ENCODE results near the gene PTPRE.

DNA sequence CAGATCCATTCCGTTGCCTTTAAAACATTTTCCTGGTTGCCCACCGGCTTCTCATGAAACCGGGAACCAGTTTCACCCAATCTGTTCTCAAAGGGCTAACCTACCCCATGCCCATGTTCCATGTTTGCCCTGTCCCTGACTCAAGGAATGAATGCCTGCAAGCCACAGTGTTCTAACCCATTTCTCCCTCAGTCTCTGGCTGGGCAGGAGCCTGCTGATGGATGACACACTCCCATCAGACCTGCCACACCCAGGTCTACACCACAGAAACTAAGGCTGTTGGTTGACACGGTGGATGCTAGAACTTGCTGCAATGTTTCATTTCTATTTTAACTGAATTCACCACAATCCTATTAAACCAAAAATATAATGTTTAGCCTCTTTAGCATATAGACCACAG lies 29.8 kb upstream of the PTPRE start:
- TF ChIP-seq GABPA (IDR thresholded peaks at IDR 0.05; ENCODE audit: low read depth) (no peak), POLR2AphosphoS5 (IDR thresholded peaks at IDR 0.05; ENCODE audit: low read depth) (no peak)
- TF ChIP-seq, protein P1, sequence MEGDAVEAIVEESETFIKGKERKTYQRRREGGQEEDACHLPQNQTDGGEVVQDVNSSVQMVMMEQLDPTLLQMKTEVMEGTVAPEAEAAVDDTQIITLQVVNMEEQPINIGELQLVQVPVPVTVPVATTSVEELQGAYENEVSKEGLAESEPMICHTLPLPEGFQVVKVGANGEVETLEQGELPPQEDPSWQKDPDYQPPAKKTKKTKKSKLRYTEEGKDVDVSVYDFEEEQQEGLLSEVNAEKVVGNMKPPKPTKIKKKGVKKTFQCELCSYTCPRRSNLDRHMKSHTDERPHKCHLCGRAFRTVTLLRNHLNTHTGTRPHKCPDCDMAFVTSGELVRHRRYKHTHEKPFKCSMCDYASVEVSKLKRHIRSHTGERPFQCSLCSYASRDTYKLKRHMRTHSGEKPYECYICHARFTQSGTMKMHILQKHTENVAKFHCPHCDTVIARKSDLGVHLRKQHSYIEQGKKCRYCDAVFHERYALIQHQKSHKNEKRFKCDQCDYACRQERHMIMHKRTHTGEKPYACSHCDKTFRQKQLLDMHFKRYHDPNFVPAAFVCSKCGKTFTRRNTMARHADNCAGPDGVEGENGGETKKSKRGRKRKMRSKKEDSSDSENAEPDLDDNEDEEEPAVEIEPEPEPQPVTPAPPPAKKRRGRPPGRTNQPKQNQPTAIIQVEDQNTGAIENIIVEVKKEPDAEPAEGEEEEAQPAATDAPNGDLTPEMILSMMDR (IDR thresholded peaks at IDR 0.05; ENCODE audit: insufficient read depth, low read length) = no peak

All from HL-60 (cell line).